NB4 (cell line): ENCODE data around the gene NATD1.

ENCODE experiments used
- DNase-seq: peaks from one replicate; pipeline ENCODE4 v3.0.0; 2010; ENCODE audit warnings: low read depth
- H3K4me3 ChIP-seq: one replicate; pipeline ENCODE4 v1.5.1; 2011; ENCODE audit warnings: mild to moderate bottlenecking, low read depth, low read length, moderate library complexity
- MYC ChIP-seq: IDR thresholded peaks from 2 replicates; pipeline ENCODE4 v1.6.1; 2011; ENCODE audit warnings: low read depth, low read length
- POLR2A ChIP-seq: IDR thresholded peaks from 2 replicates; pipeline ENCODE4 v1.6.1; 2011; ENCODE audit warnings: mild to moderate bottlenecking; ENCODE audit not compliant: insufficient read length; ENCODE audit errors: extremely low read depth
- TF ChIP-seq, protein P1 (sequence below): IDR thresholded peaks from one replicate; pipeline ENCODE4 v1.5.1; 2012; ENCODE audit warnings: low read depth, low read length
- TF ChIP-seq, protein P2 (sequence below): IDR thresholded peaks from 2 replicates; pipeline ENCODE4 v1.6.1; 2011; ENCODE audit warnings: low read depth, low read length

NATD1 gene

GRCh38 chr17:21211825-21212479 lies 41.3 kb downstream of the NATD1 start:
- peak overlapping the region; percentile 99 for H3K4me3 ChIP-seq
- TF ChIP-seq, protein P1, sequence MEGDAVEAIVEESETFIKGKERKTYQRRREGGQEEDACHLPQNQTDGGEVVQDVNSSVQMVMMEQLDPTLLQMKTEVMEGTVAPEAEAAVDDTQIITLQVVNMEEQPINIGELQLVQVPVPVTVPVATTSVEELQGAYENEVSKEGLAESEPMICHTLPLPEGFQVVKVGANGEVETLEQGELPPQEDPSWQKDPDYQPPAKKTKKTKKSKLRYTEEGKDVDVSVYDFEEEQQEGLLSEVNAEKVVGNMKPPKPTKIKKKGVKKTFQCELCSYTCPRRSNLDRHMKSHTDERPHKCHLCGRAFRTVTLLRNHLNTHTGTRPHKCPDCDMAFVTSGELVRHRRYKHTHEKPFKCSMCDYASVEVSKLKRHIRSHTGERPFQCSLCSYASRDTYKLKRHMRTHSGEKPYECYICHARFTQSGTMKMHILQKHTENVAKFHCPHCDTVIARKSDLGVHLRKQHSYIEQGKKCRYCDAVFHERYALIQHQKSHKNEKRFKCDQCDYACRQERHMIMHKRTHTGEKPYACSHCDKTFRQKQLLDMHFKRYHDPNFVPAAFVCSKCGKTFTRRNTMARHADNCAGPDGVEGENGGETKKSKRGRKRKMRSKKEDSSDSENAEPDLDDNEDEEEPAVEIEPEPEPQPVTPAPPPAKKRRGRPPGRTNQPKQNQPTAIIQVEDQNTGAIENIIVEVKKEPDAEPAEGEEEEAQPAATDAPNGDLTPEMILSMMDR = no peak
- TF ChIP-seq, protein P2, sequence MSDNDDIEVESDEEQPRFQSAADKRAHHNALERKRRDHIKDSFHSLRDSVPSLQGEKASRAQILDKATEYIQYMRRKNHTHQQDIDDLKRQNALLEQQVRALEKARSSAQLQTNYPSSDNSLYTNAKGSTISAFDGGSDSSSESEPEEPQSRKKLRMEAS = no peak
- no peak for TF ChIP-seq MYC
- no peak for TF ChIP-seq POLR2A
- no peak for DNase-seq

GRCh38 chr17:21210411-21211076 lies 42.7 kb downstream of the NATD1 start:
- DNase-seq = peak; percentile 36

DNA sequence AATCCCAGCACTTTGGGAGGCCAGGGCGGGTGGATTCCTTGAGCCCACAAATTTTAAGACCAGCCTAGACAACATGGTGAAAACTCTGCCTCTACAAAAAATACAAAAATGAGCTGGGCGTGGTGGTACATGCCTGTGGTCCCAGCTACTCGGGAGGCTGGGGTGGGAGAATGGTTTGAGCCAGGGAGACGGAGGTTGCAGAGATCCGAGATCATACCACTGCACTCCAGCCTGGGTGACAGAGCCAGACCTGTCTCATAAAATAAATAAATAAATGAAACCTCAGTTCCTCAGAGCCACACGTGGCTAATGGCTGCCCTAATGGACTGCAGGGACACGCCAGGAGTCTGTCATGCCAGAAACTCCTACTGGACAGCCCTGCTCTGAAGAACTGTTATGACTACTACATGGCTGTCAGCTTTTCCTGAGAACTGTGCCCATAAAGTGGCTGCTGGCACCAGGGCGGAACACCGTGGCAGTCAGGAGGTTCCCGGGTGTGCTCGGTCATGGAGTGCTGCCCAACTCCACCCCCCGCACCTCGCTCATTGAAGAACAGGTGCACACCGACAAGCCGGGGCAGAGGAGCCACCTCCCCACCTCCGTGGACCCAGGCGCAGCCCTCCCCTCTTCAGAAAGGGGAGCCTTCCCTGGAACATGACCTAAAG lies 43.6 kb downstream of the NATD1 start:
- no peak overlapping the region for H3K4me3 ChIP-seq
- TF ChIP-seq POLR2A (no peak), MYC (no peak)
- TF ChIP-seq, protein P2 = no peak
- DNase-seq = no peak

More at GRCh38 chr17:21210411-21211076, 42.7 kb downstream of the NATD1 start:
- TF ChIP-seq, protein P2 = no peak
- TF ChIP-seq POLR2A = no peak
- TF ChIP-seq MYC = no peak
- TF ChIP-seq, protein P1 = no peak
- H3K4me3 ChIP-seq = no peak overlapping the region

- no peak overlapping the region for H3K4me3 ChIP-seq
- TF ChIP-seq, protein P2 = no peak
- TF ChIP-seq, protein P1 = no peak
- TF ChIP-seq MYC (no peak), POLR2A (no peak)
- DNase-seq = no peak
Measured at GRCh38 chr17:21208352-21208751, 44.9 kb downstream of the NATD1 start.

DNA sequence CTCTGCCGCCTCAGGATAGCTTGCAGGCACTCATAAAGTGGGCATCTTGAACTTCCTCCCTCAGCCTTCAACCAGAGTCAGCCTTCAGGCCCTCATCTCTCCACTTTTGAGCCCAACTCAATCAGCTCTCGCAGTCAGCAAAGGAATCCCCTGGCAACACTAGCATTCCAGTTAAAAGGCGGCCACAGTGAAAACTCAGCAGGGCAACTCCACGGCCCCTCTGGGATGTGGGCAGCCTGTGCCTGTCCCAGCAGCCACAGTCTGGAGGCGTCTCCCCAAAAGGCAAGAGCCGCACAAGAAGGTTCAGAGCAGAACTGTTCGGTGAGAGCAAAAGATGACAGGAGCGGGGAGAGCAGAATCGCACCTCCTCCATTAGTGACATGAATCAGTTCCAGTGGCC lies 48.3 kb downstream of the NATD1 start:
- TF ChIP-seq, protein P1 = no peak
- TF ChIP-seq MYC = no peak
- no peak for TF ChIP-seq POLR2A
- TF ChIP-seq, protein P2 = no peak
- H3K4me3 ChIP-seq = no peak overlapping the region
- no peak for DNase-seq

DNA sequence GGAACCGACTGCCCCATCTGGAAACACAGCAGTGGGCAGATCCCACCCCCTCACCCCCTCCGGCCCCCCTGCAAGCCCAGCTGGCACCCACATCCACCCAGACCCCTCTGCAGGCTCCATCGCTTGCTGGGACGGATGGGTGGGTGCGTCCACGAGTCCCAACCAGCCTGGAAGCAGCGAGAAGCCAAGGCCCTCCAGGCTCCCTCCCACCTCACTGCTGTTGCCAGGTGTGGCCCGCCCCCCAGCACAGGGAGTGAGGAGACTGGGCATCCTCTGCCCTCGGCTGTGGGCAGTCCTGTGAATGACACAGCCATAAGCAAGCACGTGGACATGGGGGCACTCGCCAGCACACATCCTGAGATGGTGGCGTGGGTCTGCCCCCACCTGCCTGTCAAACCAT lies 50.7 kb downstream of the NATD1 start:
- no peak for DNase-seq
- H3K4me3 ChIP-seq = no peak overlapping the region
- TF ChIP-seq POLR2A = no peak
- no peak for TF ChIP-seq MYC
- TF ChIP-seq, protein P2 = no peak
- TF ChIP-seq, protein P1 = no peak
